ENCODE measurements around the gene PSORS1C2.

Gene PSORS1C2

GRCh38 chr6:31090275-31090972, 48.4 kb downstream of the PSORS1C2 start:
- Histone ChIP-seq H3K4me3 (IDR thresholded peaks at IDR 0.05; ENCODE audit: insufficient read depth, low read depth, low read length) (no peak overlapping the region), H3K36me3 (ENCODE audit: insufficient read depth) (no peaks in the 10 kb centered on the region)

More at GRCh38 chr6:31090275-31090972, 48.4 kb downstream of the PSORS1C2 start:
- Histone ChIP-seq H3K4me1 (ENCODE audit: low read depth, poor library complexity, severe bottlenecking) (peaks cover 4% of the 10 kb centered on the region), H3K9ac (no peak overlapping the region), H3K27me3 (ENCODE audit: insufficient read depth, low read depth) (no peaks in the 10 kb centered on the region), H3K27ac (no peak overlapping the region), H3K79me2 (ENCODE audit: insufficient read depth, low read depth) (no peaks in the 10 kb centered on the region), H3K4me2 (no peak overlapping the region), H2AFZ (ENCODE audit: low read depth) (no peak overlapping the region), H4K20me1 (ENCODE audit: insufficient read depth) (no peaks in the 10 kb centered on the region)
- no peak for TF ChIP-seq CTCF (conservative IDR thresholded peaks at IDR 0.05; ENCODE audit: low read depth, low read length)

All from KMS-11 (cell line).